ENCODE data around the gene KCTD20.

The KCTD20 gene

GRCh38 chr6:36505744-36506534, 63.1 kb downstream of the KCTD20 start:
- no peak for TF ChIP-seq YY1 (IDR thresholded peaks at IDR 0.05; ENCODE audit: insufficient read depth, insufficient read length)
- no peak for TF ChIP-seq SUZ12 (IDR thresholded peaks at IDR 0.05; ENCODE audit: extremely low read depth, insufficient read depth, insufficient read length)
- TF ChIP-seq ZNF274 (IDR thresholded peaks at IDR 0.05; ENCODE audit: low read depth, low read length) = no peak
- H3K9me3 ChIP-seq (ENCODE audit: insufficient read depth, low read length) = peaks cover 15% of the 10 kb centered on the region; the same call in 1 of the 2 replicates
- H3K27me3 ChIP-seq (ENCODE audit: insufficient read depth, insufficient read length) = no peaks in the 10 kb centered on the region
- H3K4me3 ChIP-seq (ENCODE audit: insufficient read length, low read depth) = no peak overlapping the region
- peaks cover 65% of the 10 kb centered on the region for H3K36me3 ChIP-seq (ENCODE audit: insufficient read depth, insufficient read length, low read length)
- H3K4me1 ChIP-seq (ENCODE audit: insufficient read depth, insufficient read length) = no peaks in the 10 kb centered on the region
- no peak for DNase-seq (ENCODE audit: low read depth, low spot score)
- no peak overlapping the region for H3K9ac ChIP-seq (ENCODE audit: insufficient read length, low read depth)

GRCh38 chr6:36506611-36507010, 63.8 kb downstream of the KCTD20 start:
- H3K4me3 ChIP-seq (ENCODE audit: insufficient read length, low read depth) = no peak overlapping the region
- peaks cover 15% of the 10 kb centered on the region; the same call in 1 of the 2 replicates for H3K9me3 ChIP-seq (ENCODE audit: insufficient read depth, low read length)
- H3K9ac ChIP-seq (ENCODE audit: insufficient read length, low read depth) = no peak overlapping the region
- peaks cover 65% of the 10 kb centered on the region for H3K36me3 ChIP-seq (ENCODE audit: insufficient read depth, insufficient read length, low read length)
- H3K4me1 ChIP-seq (ENCODE audit: insufficient read depth, insufficient read length) = no peaks in the 10 kb centered on the region
- no peak for TF ChIP-seq YY1 (IDR thresholded peaks at IDR 0.05; ENCODE audit: insufficient read depth, insufficient read length)
- TF ChIP-seq ZNF274 (IDR thresholded peaks at IDR 0.05; ENCODE audit: low read depth, low read length) = no peak
- no peak for TF ChIP-seq SUZ12 (IDR thresholded peaks at IDR 0.05; ENCODE audit: extremely low read depth, insufficient read depth, insufficient read length)
- DNase-seq (ENCODE audit: low read depth, low spot score) = no peak
- no peaks in the 10 kb centered on the region for H3K27me3 ChIP-seq (ENCODE audit: insufficient read depth, insufficient read length)

- no peak for DNase-seq (ENCODE audit: low read depth, low spot score)
- no peaks in the 10 kb centered on the region for H3K4me1 ChIP-seq (ENCODE audit: insufficient read depth, insufficient read length)
- no peak overlapping the region for H3K9ac ChIP-seq (ENCODE audit: insufficient read length, low read depth)
- peaks cover 64% of the 10 kb centered on the region for H3K36me3 ChIP-seq (ENCODE audit: insufficient read depth, insufficient read length, low read length)
- H3K9me3 ChIP-seq (ENCODE audit: insufficient read depth, low read length) = peaks cover 15% of the 10 kb centered on the region; the same call in 1 of the 2 replicates
- H3K27me3 ChIP-seq (ENCODE audit: insufficient read depth, insufficient read length) = no peaks in the 10 kb centered on the region
- no peak overlapping the region for H3K4me3 ChIP-seq (ENCODE audit: insufficient read length, low read depth)
- TF ChIP-seq SUZ12 (IDR thresholded peaks at IDR 0.05; ENCODE audit: extremely low read depth, insufficient read depth, insufficient read length) = no peak
- no peak for TF ChIP-seq YY1 (IDR thresholded peaks at IDR 0.05; ENCODE audit: insufficient read depth, insufficient read length)
- TF ChIP-seq ZNF274 (IDR thresholded peaks at IDR 0.05; ENCODE audit: low read depth, low read length) = no peak
These were observed 65.7 kb downstream of the KCTD20 start for GRCh38 chr6:36508532-36508931.

GRCh38 chr6:36510365-36510764, 67.6 kb downstream of the KCTD20 start:
- TF ChIP-seq SUZ12 (IDR thresholded peaks at IDR 0.05; ENCODE audit: extremely low read depth, insufficient read depth, insufficient read length) = no peak
- no peak for TF ChIP-seq ZNF274 (IDR thresholded peaks at IDR 0.05; ENCODE audit: low read depth, low read length)
- Histone ChIP-seq H3K9ac (ENCODE audit: insufficient read length, low read depth) (no peak overlapping the region), H3K36me3 (ENCODE audit: insufficient read depth, insufficient read length, low read length) (peaks cover 62% of the 10 kb centered on the region), H3K9me3 (ENCODE audit: insufficient read depth, low read length) (peaks cover 15% of the 10 kb centered on the region; the same call in 1 of the 2 replicates), H3K4me1 (ENCODE audit: insufficient read depth, insufficient read length) (no peaks in the 10 kb centered on the region), H3K27me3 (ENCODE audit: insufficient read depth, insufficient read length) (no peaks in the 10 kb centered on the region), H3K4me3 (ENCODE audit: insufficient read length, low read depth) (no peak overlapping the region)
- no peak for DNase-seq (ENCODE audit: low read depth, low spot score)

GRCh38 chr6:36514554-36515456, 72.0 kb downstream of the KCTD20 start:
- Histone ChIP-seq H3K27me3 (ENCODE audit: insufficient read depth, insufficient read length) (no peaks in the 10 kb centered on the region), H3K9ac (ENCODE audit: insufficient read length, low read depth) (no peak overlapping the region), H3K9me3 (ENCODE audit: insufficient read depth, low read length) (peaks cover 10% of the 10 kb centered on the region; the same call in 1 of the 2 replicates), H3K4me1 (ENCODE audit: insufficient read depth, insufficient read length) (no peaks in the 10 kb centered on the region), H3K4me3 (ENCODE audit: insufficient read length, low read depth) (no peak overlapping the region), H3K36me3 (ENCODE audit: insufficient read depth, insufficient read length, low read length) (peaks cover 58% of the 10 kb centered on the region)
- TF ChIP-seq ZNF274 (IDR thresholded peaks at IDR 0.05; ENCODE audit: low read depth, low read length) (no peak), YY1 (IDR thresholded peaks at IDR 0.05; ENCODE audit: insufficient read depth, insufficient read length) (no peak), SUZ12 (IDR thresholded peaks at IDR 0.05; ENCODE audit: extremely low read depth, insufficient read depth, insufficient read length) (no peak)
- DNase-seq (ENCODE audit: low read depth, low spot score) = no peak

GRCh38 chr6:36515844-36516243, 73.0 kb downstream of the KCTD20 start:
- no peaks in the 10 kb centered on the region for H3K9me3 ChIP-seq (ENCODE audit: insufficient read depth, low read length)
- H3K4me1 ChIP-seq (ENCODE audit: insufficient read depth, insufficient read length) = no peaks in the 10 kb centered on the region
- no peak overlapping the region for H3K4me3 ChIP-seq (ENCODE audit: insufficient read length, low read depth)
- TF ChIP-seq SUZ12 (IDR thresholded peaks at IDR 0.05; ENCODE audit: extremely low read depth, insufficient read depth, insufficient read length) (no peak), YY1 (IDR thresholded peaks at IDR 0.05; ENCODE audit: insufficient read depth, insufficient read length) (no peak)
- H3K27me3 ChIP-seq (ENCODE audit: insufficient read depth, insufficient read length) = no peaks in the 10 kb centered on the region
- DNase-seq (ENCODE audit: low read depth, low spot score) = no peak
- no peak overlapping the region for H3K9ac ChIP-seq (ENCODE audit: insufficient read length, low read depth)
- peaks cover 57% of the 10 kb centered on the region for H3K36me3 ChIP-seq (ENCODE audit: insufficient read depth, insufficient read length, low read length)

- H3K36me3 ChIP-seq (ENCODE audit: insufficient read depth, insufficient read length, low read length) = peaks cover 61% of the 10 kb centered on the region
- H3K4me3 ChIP-seq (ENCODE audit: insufficient read length, low read depth) = no peak overlapping the region
- TF ChIP-seq YY1 (IDR thresholded peaks at IDR 0.05; ENCODE audit: insufficient read depth, insufficient read length) = no peak
- no peak for TF ChIP-seq ZNF274 (IDR thresholded peaks at IDR 0.05; ENCODE audit: low read depth, low read length)
- TF ChIP-seq SUZ12 (IDR thresholded peaks at IDR 0.05; ENCODE audit: extremely low read depth, insufficient read depth, insufficient read length) = no peak
- no peak for DNase-seq (ENCODE audit: low read depth, low spot score)
- H3K27me3 ChIP-seq (ENCODE audit: insufficient read depth, insufficient read length) = no peaks in the 10 kb centered on the region
- no peaks in the 10 kb centered on the region for H3K4me1 ChIP-seq (ENCODE audit: insufficient read depth, insufficient read length)
- H3K9me3 ChIP-seq (ENCODE audit: insufficient read depth, low read length) = no peaks in the 10 kb centered on the region
- no peak overlapping the region for H3K9ac ChIP-seq (ENCODE audit: insufficient read length, low read depth)
These were observed 73.8 kb downstream of the KCTD20 start for GRCh38 chr6:36516559-36516958.

Data from NT2/D1 (cell line).